Left lobe of liver (tissue), 2 donors: Measurements from ENCODE around the gene MICU1. TPM values are rescaled to one million over a fixed set of nuclear protein-coding genes. Genes with fewer than 3 reads are reported as not detected.
"Not testable (repeated sequence)": the region's sequence is repeated elsewhere in the genome, so short reads cannot be mapped to it uniquely, and the experiment has no call there.

Experiments used
- ATAC-seq: fragments of 200-7000 bp; cut with Tn5 transposase; one replicate; pipeline ENCODE4 v1.9.1; 2020; ENCODE audit warnings: mild to moderate bottlenecking, moderate library complexity
- DNase-seq: peaks from one replicate; pipeline ENCODE4 v3.0.0-alpha.2; 2020; ENCODE audit warnings: low spot score
- total RNA-seq: library from RNA; stranded (reverse); gene quantifications from one replicate; pipeline ENCODE4 v1.2.1, GENCODE V29; 2021
- donor health status: DM: no; HTN: no; CAD: no; lungs with moderate emphysema.
- donor health status: DM: no; HTN: yes; CAD: no.

The MICU1 gene
- total RNA-seq, 1 donor from 2014 or later, result 41.8 TPM

DNA sequence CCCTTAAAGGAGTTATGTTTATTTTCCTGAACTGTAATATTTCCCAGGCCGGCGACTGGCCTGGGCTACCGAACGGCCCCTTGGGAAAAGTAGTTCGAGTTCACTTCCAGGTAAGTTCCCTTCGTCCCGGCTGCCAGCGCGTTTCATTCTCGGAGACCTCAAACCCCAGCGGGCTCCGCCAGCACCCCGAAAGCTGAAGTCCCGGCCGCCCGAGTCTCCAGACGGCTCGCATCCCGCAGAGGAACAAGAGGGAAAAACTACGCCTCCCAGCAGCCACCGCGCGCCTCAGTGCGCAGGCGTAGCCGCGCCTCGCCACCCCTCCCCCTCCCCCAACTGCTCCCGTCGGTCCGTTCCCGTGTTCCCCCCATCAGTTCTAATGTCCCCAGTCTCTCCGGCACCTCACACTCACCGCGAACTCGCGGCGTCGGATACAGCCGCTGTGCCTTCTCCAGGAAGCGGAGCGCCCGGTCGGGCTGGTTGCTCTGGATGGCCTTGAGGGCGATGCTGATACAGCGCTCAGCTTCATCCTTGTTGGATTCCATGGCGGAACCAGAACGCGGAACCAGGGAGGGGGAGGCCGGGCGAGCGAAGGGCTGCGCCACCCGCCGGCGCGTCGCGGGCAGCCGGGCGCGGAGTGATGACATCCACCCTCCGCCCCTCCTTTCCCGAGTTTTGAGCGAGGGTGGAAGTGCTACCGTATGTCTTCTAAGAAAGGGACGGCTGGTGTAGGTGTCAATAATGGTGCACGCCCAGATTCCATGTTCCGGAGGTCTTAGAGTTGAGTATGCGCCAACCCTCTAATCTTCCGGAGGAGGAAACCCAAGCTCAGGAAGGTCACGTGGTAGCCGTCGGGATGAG, 271.3 kb downstream of the MICU1 start, which contains the start of gene DNAJB12:
TSS of gene DNAJB12 (minus strand) at position 564 of the 858 bp plus-strand sequence. CDS start at position 542, 22 bp downstream.
- ATAC-seq (peak; percentile 84), DNase-seq (peak; percentile 92)

DNA sequence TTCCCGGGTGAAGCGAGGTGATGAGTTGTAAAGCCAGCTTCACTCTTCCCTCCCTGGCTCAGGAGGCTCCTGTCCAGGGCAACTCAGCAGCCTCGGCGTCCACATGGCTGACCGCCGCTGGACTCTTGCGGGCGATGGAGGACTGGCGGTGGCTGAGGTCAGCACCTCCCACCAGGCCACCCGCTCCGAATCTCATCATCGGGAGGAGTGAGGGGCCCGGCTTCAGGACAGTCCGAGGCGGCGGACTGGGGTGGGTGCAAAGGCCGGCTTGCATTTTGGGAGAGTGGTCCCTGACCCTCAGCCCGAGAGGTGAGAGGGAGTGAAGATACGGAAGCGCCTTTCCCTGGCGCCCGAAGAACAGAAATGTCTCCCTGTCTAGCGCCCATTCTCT, 271.9 kb downstream of the MICU1 start:
- DNase-seq, result peak; percentile 55
- peak; percentile 33 for ATAC-seq

DNA sequence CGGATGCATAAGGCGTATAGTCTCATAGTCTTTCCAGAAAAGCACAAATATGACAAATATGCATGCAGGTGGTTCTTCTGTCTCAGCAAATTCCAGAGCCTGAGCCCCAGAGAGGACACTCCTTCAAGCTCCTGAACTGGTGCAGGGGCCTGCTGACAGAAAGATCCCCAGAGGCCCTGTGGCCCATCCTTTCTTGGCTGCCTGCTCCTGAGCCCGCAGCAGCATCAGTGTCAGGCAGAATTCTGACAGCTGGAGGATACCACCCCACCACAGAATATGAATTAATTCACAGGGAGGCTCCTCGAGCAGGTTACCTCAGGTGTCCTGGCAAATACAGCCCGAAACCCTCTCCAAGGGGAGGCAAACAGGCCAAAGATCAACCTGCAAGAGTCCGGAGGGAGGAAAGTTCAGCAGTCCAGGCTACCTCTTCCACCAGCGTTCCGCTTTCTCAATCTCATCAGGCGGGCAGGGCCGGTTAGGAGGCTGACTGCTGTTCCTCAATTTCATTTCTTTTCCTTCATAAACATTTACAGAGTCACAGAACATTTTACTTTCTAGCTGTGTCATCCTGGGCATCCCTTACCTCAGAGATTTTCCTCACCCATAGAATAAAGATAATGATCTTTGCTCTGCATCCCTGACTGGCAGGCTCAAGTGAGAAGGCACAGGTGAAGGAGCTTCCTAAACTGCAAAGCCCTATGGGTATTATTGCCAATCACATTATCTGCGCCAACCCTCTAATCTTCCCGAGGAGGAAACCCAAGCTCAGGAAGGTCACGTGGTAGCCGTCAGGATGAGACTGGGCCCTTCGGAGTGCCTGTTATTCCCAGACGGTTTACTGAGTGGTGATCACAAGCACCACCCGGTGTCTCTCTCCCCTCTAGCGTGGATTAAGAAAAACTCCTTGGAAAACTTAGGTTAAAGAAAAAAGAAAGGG, 272.6 kb downstream of the MICU1 start:
- DNase-seq (peak; percentile 75), ATAC-seq (peak; percentile 27)

DNA sequence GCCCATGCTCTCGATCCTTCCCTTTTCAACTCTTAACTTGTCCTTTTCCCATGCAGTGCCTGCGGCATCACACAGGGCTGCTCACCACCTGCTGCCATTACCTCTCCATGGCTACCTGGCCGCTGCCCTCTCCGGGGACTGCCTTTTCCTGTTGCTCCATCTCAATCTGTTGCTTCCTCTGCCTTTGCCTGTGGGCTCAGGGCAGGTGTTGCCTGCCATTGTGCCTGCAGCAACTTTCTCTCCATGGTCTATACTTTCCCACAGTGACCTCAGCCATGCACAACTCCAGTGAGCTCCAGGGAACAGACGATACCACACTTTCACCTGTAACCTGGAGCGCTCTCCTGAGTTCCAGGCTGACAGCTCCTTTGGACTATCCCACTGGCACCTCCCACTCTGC, 274.4 kb downstream of the MICU1 start:
- ATAC-seq (no peak), DNase-seq (no peak)

DNA sequence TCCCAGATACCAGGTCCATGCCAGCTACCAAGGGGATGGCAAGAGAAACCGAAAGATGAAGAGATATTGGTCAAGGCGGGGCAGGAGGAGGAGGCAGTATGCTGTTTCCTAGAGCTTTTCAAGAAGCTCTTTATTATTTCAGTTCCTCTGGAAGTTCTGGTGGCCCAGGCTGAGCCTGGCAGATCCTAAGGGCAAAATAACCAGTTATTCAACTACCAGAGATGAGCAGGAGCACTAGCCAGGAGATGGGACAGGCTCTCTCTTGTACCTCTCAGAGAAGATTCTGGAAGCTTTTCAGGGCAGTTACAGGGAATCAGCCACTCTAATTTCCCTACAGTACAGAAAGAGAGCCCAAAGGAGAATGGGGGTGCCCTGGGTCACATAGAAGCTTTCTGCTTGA, 276.4 kb downstream of the MICU1 start:
- no peak for DNase-seq
- no peak for ATAC-seq

DNA sequence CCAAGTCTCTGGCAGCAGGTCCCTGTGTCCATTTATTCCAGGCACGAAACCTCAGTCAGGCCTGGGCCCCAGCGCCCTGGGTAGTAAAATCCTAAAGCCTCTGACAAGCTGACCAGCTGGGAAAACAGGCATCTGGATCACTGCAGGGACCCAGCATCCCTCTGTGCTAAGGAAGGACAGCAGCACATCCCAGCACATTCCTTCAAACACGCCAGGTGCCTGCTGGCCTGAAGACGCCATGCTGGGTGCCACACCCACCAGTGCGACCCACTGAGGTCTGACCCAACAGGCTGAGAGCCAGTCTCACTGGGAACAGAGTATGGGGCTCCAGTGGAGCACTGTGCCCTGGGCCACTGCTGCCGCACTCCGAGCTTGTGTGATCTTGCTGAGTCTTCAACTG, 277.6 kb downstream of the MICU1 start:
- ATAC-seq (no peak), DNase-seq (no peak)

DNA sequence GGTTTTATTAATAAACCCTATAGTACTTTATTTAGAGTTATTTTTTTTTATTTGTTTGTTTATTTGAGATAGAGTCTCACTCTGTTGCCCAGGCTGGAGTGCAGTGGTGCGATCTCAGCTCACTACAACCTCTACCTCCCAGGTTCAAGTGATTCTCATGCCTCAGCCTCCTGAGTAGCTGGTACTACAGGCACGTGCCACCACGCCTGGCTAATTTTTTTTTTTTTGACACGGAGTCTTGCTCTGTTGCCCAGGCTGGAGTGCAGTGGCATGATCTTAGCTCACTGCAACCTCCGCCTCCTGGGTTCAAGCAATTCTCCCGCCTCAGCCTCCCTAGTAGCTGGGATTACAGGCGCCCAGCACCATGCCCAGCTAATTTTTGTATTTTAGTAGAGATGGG, 279.8 kb downstream of the MICU1 start:
- not testable (repeated sequence) for ATAC-seq, DNase-seq

DNA sequence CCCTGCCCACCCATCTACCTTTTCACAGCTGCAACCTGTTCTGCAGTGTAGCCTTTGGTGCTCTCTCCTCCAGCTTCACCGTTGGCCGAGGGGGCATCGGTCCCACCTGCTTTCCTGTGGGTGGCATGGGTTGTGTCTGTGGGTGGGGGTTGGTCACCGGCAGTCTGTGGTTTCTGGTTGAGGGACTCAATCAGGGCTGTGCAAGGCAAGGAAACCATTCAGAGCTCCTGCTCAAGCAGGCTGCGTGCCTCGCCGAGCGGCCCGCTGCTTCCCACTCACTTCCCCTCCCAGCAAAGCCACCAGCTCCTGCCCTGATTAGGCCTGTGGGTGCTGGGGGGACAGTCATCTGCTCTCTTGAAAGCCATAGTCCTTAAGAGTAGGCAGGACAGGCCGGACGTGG, 280.9 kb downstream of the MICU1 start:
- ATAC-seq (no peak), DNase-seq (no peak)

DNA sequence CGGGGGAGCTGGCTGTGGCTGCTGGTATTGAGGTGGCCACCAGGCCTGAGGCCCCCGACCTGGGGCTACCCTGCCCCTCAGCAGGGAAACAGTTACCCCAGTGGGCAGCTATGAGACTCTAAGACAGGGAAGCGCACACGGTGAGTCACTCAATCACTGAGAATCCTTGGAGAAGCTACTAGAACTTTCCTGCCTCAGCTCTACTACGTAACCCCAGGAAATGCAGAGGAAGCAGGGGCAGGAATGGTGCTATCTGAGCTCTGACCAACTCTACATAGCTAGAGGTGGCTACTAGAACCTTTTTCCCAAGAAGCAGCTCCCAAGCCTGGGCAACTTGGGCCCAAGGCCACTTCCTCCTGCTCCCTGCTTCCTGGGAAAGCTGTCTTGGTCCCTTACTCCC, 283.0 kb downstream of the MICU1 start:
- no peak for DNase-seq
- no peak for ATAC-seq

DNA sequence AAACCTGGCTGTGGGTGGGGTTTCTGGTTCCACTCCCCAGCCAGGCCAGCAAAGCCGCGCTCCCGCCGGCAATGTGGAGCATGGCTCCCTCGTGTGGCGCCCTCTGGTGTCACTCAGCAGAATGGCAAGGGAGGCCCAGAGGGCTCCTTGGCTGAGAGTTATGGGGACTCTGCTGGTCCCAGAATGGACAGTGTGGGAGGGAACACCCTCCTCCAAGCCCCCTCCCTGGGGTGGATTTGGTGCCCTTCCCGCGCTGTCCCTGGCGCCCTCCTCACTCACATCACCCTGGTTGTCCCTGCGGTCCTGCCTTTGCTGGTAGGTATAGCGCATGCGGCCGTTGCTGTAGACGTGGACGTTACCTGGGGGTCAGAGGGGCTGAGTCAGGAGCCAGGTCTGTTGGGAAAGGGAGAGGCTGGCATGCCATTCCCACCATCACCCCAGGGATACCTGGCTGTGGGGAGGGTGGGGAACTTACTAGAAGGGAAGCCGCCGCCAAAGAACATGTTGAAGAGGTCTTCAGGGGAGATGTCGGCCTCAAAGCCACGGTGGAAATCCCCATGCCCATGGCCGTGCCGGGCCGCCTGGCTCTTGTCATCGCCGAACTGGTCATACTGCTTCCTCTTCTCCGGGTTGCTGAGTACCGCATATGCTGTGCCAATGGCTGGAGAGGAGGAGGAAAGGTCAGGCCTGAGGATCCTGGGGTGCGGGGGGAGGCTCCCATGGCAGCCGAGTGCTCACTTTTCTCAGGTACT, 285.2 kb downstream of the MICU1 start:
- peak; percentile 62 for ATAC-seq

DNA sequence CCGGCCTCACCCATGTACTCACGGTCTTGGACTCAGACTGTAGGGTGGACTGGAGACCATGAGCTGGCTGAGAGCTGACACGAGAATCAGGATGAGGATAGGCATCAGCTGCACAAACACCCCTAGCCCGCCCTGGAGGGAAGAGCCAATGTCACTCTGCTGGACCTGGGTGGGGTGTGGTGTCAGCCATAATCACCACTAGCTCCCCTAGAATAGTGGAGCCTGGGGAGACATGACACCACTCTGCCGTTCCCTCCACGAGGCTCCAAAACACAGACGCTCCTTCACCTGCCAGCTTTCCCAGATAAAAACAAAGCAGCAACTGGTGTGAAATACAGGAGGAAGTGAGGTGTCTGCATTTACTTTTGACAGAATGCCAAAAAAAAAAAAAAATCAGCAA, 287.7 kb downstream of the MICU1 start:
- no peak for DNase-seq

More for the DNA sequence above, 285.2 kb downstream of the MICU1 start:
- peak; percentile 69 for DNase-seq

DNA sequence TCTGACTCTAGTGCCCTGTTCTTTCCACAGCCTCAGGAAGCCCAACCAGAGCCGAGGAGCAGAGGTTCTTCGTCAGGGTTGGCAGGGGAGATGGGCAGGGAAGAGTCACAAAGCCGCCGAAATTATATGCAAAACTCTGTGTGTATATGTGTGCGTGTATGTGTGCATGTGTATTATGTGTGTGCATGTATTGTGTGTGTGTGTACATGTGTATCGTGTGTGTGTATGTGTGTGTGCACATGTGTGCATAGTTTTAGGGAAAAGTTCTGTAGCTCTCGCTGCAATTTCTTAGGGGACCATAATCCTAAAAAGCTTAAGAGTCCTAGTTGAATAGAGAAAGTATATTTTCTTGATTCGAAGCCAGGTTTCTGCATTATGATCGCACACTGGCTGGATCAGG, 288.2 kb downstream of the MICU1 start:
- DNase-seq (no peak), ATAC-seq (no peak)

More for the DNA sequence above, 287.7 kb downstream of the MICU1 start:
- ATAC-seq, result no peak

DNA sequence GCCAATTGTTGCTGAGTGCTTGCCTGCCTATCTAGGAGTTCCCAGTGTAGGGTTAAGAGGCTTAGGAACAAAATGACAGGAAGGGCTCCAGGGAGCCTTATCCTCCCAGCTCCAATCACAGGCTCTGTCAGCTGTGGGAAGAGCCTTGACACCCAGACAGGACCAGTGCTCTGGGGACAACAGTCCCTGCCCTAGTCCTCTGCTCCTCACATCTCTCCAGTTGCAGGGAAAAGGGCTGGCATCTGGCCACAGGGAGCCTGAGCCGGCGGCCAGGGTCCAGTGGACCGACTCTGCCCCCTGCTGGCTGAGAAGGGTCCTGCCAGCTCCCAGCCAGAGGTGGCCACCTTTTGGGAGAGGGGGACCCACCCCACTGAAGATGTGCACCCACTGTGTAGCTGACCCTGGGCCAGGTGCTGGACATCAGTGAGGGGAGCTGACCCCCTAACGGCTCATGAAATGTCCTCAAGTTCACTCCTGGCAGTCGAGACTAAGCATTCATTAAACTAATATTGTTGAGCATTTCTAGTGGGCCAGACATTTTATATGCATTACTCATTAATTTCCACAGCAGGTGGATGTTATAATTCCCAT, 288.7 kb downstream of the MICU1 start:
- ATAC-seq, result peak; percentile 67
- peak; percentile 91 for DNase-seq

DNA sequence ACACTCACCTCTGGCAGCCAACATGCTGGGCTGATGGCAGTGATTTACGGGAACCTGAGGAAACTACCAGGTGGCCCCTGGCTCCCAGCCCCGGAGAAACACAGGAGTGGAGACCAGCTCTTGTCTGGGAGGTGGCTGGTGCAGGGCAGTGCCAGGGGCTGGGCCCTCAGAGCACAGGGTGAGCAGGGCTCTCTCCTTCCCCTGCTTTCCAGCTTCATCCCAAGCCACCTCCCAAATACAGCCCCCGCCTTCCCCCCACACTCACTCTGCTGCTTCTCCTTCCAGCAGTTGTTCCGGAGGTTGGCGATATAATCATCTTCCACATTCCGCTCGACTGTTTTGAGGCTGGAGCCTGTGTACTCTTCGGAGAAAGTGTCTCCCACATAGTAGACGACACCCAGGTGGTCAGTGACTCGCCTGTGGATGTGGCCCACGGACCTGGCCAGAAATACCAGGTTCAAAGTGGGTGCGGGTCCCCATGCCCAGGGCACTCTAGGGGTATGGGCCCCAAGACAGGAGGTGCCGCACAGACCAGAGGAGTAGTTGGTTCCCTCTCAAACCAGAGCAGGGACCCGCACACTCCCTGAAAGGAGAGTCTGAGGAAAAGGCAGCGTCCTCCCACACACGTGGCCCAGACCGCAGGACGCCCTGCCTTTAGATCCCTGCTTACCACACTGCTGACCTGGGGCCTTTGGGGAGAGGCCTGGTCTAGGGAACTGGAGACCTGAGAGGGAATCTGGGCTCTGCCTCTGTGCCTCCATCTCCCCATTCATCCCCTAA, 289.4 kb downstream of the MICU1 start:
- peak; percentile 56 for DNase-seq
- ATAC-seq, result no peak

DNA sequence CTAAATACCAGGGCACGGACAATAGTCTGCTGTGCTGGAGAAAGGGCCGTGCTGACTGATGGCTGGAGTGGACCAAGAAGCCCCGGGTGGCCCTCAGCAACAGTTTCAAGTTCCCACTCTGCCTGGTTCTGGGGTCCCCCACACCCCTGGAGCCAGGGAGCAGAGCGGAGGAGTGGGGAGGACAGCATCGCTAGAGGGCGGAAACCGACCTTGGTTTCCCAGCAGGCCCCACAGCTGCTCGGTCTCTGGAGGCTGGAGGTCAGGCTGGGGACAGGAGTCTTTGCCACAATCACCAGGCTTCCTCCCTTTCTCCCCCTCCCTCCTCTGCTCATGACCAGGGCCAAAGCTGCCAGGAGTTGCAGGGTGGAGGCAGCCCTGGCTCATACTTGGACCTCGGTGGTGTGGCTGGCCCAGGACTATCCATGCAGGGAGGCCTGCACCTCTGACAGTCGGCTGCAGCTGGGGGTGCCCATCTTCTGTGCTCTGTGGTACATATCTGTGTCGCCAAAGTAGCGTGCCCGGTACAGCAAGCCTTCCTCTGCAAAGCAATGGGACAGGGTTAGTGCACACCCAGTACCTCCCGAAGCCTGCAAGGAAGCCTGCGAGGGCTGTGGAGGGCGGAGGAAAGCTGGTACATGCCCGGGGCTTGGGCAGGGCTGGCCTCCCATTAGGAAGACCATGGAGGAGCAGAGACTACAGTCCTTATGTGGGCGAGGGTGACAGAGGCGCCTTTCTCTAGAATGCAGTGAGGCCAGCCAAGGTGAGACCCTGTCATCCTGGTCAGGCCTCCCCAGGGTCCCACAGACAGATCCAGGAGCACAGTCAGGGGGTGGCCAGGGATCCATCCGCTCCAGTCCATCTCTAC, 290.3 kb downstream of the MICU1 start:
- peak; percentile 80 for DNase-seq
- ATAC-seq, result peak; percentile 42

DNA sequence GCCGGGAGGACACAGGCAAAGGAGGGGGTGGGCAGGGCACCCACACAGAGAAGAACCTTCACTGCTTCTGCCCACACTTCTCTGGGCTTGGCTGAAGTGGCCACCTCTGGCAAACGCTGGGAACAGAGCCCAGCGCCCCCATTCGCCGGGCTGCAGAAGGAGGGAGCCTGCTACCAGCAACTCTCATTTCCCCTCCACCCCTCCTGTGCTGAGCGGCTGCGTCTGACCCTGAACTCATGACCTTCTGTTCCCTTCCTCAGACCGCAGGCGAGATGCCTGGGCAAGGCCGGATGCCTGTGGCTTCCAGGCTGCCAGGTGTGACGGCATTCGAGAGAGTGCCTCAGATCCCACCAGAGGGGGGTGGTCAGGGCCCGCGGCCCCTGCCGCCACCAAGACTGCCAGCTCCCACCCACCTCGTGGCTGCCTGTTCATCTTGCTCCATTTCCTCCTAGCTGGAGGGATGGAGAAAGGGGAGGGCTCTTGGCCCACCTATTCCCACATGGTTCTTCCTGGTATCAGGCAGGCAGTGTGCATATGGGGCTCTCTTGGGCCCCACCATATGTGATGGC, 291.0 kb downstream of the MICU1 start:
- peak; percentile 91 for DNase-seq

DNA sequence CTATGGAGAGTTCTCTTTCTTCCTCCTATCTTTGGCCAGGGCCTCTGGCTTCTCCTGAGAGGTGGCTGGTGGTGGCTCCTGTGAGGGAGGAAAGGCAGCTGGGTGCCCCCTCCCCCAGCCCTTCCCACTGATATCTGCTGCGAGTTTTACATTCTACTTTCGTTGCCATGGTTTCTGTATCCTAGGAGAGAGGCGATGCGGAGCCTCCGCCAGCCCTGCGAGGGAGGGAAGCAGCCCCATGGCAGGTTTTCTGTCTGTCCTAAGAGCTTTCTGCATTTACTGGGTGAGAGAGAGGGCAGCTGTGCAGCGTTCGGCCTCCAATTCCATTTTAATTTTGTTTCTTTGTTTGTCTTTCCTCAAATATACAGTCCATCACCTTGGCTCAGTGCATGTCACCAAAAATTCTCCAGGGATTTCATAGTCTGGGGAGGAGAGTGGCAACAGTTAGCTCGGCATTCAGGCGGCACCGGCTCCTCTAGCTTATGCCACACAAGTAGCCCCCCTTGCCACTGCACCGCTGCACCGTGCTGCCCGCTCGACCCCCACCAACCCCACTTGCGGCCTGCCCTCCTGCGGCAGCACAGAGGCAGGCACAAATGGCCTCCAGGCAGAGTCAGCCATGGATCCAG, 291.6 kb downstream of the MICU1 start:
- DNase-seq (no peak), ATAC-seq (no peak)

More for the DNA sequence above, 291.0 kb downstream of the MICU1 start:
- ATAC-seq, result peak; percentile 61
